ENCODE data around the gene DNAJB2.

DNA sequence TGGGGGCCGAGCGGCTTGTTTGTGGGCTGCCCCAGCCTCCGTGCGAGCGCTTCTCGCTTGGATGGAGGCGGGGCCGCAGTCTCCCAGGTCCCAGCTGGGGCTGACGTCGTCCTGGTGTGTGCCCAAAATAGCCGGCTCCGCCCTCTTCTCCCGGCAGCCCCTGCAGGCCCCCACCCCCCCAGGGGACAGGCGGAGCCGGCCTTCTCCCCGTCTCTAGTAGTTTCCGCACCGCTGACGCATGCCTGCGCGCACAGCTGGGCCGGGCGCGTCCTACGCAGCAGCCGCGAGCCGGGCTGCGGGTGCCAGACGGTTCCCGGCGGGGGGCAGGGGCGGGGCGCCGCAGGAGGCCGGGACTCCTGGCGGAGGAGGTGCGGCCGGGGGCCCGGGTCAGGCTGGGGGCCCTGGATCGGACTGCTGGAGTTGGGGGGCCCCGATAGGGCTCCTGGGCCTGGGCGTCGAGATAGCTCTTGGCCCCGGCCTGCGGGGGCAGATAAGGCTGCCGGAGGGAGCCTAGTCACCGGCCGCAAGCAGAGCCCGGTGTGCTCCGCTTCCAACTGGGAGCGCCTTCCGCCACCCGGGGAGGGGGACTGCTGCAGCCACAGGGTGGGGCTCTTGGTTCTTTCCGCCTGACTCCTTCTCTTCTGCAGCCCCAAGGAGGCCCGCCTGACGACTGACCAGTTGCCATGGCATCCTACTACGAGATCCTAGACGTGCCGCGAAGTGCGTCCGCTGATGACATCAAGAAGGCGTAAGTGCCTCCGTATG, at the start of gene DNAJB2:
- TF ChIP-seq POLR2AphosphoS5 (IDR thresholded peaks at IDR 0.05; ENCODE audit: low read depth, low read length) (0 out of 2 replicates have a peak, but pooled peaks have one; percentile 45), POLR2A (IDR thresholded peaks at IDR 0.05; ENCODE audit: low read depth, low read length) (peak; percentile 79)
